HepG2 (cell line): ENCODE measurements around the gene IKBIP. TPM values are rescaled to one million over a fixed set of nuclear protein-coding genes. Genes with fewer than 3 reads are reported as not detected.
A peak's percentile ranks its signal among the peaks of the same experiment; 100 is the strongest.

Experiments used
- CTCF ChIP-seq: sonication (generic); formaldehyde crosslinking; IDR thresholded peaks from 2 replicates; pipeline ENCODE4 v1.5.0; 2020; ENCODE audit warnings: mild to moderate bottlenecking, missing genetic modification reagents, moderate library complexity
- EEA1 ChIP-seq: sonication (generic); formaldehyde crosslinking; IDR thresholded peaks from 2 replicates; pipeline ENCODE4 v1.5.1; 2020; ENCODE audit warnings: mild to moderate bottlenecking, missing genetic modification reagents, borderline replicate concordance
- ETV5 ChIP-seq: IDR thresholded peaks from 2 replicates; pipeline ENCODE4 v1.6.1; 2018; ENCODE audit warnings: missing biosample characterization, missing genetic modification reagents, inconsistent platforms, borderline replicate concordance
- HNF4A ChIP-seq: sonication (generic); formaldehyde crosslinking; IDR thresholded peaks from 2 replicates; pipeline ENCODE4 v1.4.0; 2020; ENCODE audit warnings: missing genetic modification reagents
- HNRNPH1 ChIP-seq: fragments of 200-400 bp; formaldehyde crosslinking; optimal IDR thresholded peaks from 2 replicates; pipeline ENCODE3; 2017; ENCODE audit warnings: mild to moderate bottlenecking, low read depth, low read length
- HNRNPLL ChIP-seq: fragments of 200-400 bp; formaldehyde crosslinking; IDR thresholded peaks from 2 replicates; pipeline ENCODE4 v1.6.1; 2017; ENCODE audit warnings: mild to moderate bottlenecking, low read depth, low read length; ENCODE audit not compliant: poor library complexity, severe bottlenecking
- MLX ChIP-seq: IDR thresholded peaks from 2 replicates; pipeline ENCODE4 v1.6.1; 2016
- PCBP1 ChIP-seq: fragments of 200-400 bp; formaldehyde crosslinking; IDR thresholded peaks from 2 replicates; pipeline ENCODE4 v1.6.1; 2017; ENCODE audit warnings: mild to moderate bottlenecking, low read depth, low read length, borderline replicate concordance
- ZBTB38 ChIP-seq: sonication (generic); formaldehyde crosslinking; IDR thresholded peaks from 2 replicates; pipeline ENCODE4 v1.5.1; 2020; ENCODE audit warnings: mild to moderate bottlenecking, missing genetic modification reagents
- ZBTB42 ChIP-seq: sonication (generic); formaldehyde crosslinking; IDR thresholded peaks from 2 replicates; pipeline ENCODE4 v1.5.0; 2020; ENCODE audit warnings: mild to moderate bottlenecking, missing genetic modification reagents
- ZFP36L2 ChIP-seq: sonication (generic); formaldehyde crosslinking; IDR thresholded peaks from 2 replicates; pipeline ENCODE4 v1.4.0; 2020; ENCODE audit warnings: missing genetic modification reagents
- ZNF143 ChIP-seq: sonication (generic); formaldehyde crosslinking; IDR thresholded peaks from 2 replicates; pipeline ENCODE4 v1.4.0; 2020; ENCODE audit warnings: missing genetic modification reagents
- ZNF235 ChIP-seq: sonication (generic); formaldehyde crosslinking; IDR thresholded peaks from 2 replicates; pipeline ENCODE4 v1.8.1; 2023; ENCODE audit warnings: mild to moderate bottlenecking, missing genetic modification reagents, borderline replicate concordance
- ZNF296 ChIP-seq: sonication (generic); formaldehyde crosslinking; conservative IDR thresholded peaks from 2 replicates; pipeline ENCODE4 v1.5.0; 2020; ENCODE audit warnings: mild to moderate bottlenecking, missing genetic modification reagents
- ZNF317 ChIP-seq: sonication (generic); formaldehyde crosslinking; IDR thresholded peaks from 2 replicates; pipeline ENCODE4 v1.5.0; 2020; ENCODE audit warnings: mild to moderate bottlenecking, missing genetic modification reagents
- ZNF512B ChIP-seq: sonication (generic); formaldehyde crosslinking; IDR thresholded peaks from 2 replicates; pipeline ENCODE4 v1.5.1; 2020; ENCODE audit warnings: missing genetic modification reagents, mild to moderate bottlenecking, borderline replicate concordance
- ZNF564 ChIP-seq: sonication (generic); formaldehyde crosslinking; IDR thresholded peaks from 2 replicates; pipeline ENCODE4 v1.8.1; 2023; ENCODE audit warnings: mild to moderate bottlenecking, missing genetic modification reagents
- ZNF687 ChIP-seq: sonication (generic); formaldehyde crosslinking; IDR thresholded peaks from 2 replicates; pipeline ENCODE4 v1.5.1; 2020; ENCODE audit warnings: mild to moderate bottlenecking, missing genetic modification reagents, moderate library complexity
- ZSCAN20 ChIP-seq: sonication (generic); formaldehyde crosslinking; IDR thresholded peaks from 2 replicates; pipeline ENCODE4 v1.4.0; 2020; ENCODE audit warnings: missing genetic modification reagents, mild to moderate bottlenecking, borderline replicate concordance
- polyA plus RNA-seq, 8 experiments: library from polyadenylated mRNA; depleted of rRNA in 3 of 8; stranded (reverse) in 7 of 8; unstranded in 1 of 8; fragments of >200 nt; fragmentation: Illumina TruSeq in 4 of 8; extraction: Trizol in 4 of 8; gene quantifications; 2 replicates each; pipeline versions ENCODE4 v1.2.1 to v1.2.3, GENCODE V29; 2011 to 2016; ENCODE audit warnings: low read depth in 4 of 8, missing spikeins in 1 of 8, mixed read lengths in 1 of 8; ENCODE audit not compliant: insufficient read depth in 1 of 8
- total RNA-seq, 5 experiments: library from RNA; depleted of rRNA; stranded (reverse); fragments of >200 nt; fragmentation: Illumina TruSeq; extraction: Trizol; gene quantifications; 2 replicates each; pipeline ENCODE4 v1.2.3, GENCODE V29; 2016; ENCODE audit warnings: low read depth in 1 of 5

The IKBIP gene
- total and polyA plus RNA-seq, 2 of the 13 experiments (the other 11 are each of a cell fraction or from before 2014, with no cell fraction given) = 20.0 to 55.5 TPM

- TF ChIP-seq HNRNPH1 (no peak), ZFP36L2 (CRISPR knock-in tag) (0 out of 2 replicates have a peak, but pooled peaks have one; percentile 53), ZNF143 (peak; percentile 87), ZNF512B (CRISPR knock-in tag) (no peak), ZSCAN20 (CRISPR knock-in tag) (peak; percentile 55; the same call in 1 of the 2 replicates), HNF4A (CRISPR knock-in tag) (no peak), ZBTB42 (CRISPR knock-in tag) (0 out of 2 replicates have a peak, but pooled peaks have one; percentile 20), EEA1 (CRISPR knock-in tag) (no peak), ZNF296 (0 out of 2 replicates have a peak, but pooled peaks have one; percentile 36), ZBTB38 (0 out of 2 replicates have a peak, but pooled peaks have one; percentile 15), ZNF687 (peak; percentile 64), MLX (0 out of 2 replicates have a peak, but pooled peaks have one; percentile 5), HNRNPLL (peak; percentile 62), ZNF317 (CRISPR knock-in tag) (peak; percentile 81), ZNF235 (CRISPR knock-in tag) (peak; percentile 80; the same call in 1 of the 2 replicates), CTCF (CRISPR knock-in tag) (peak; percentile 12; the same call in 1 of the 2 replicates), PCBP1 (0 out of 2 replicates have a peak, but pooled peaks have one; percentile 63), ETV5 (peak; percentile 29; the same call in 1 of the 2 replicates), ZNF564 (peak; percentile 73)
Measured at GRCh38 chr12:98644712-98645571, at the start of gene IKBIP, which contains the start of gene APAF1 (continued).
